D721Med (cell line): ENCODE data around the gene XIRP1.

ENCODE experiments used
- DNase-seq: peaks from one replicate; pipeline ENCODE4 v3.0.0; 2011; ENCODE audit warnings: low spot score; ENCODE audit not compliant: insufficient read length
- FAIRE-seq: peaks from 2 replicates; lab custom pipeline; 2011; peaks lifted over from hg19 to GRCh38; lab: Jason Lieb, UNC
- CTCF ChIP-seq: IDR thresholded peaks from 2 replicates; pipeline ENCODE4 v1.5.1; 2012; ENCODE audit warnings: mild to moderate bottlenecking, control low read depth; ENCODE audit not compliant: insufficient read depth; ENCODE audit errors: missing control alignments

XIRP1 gene

GRCh38 chr3:39203402-39203801 lies 11.0 kb upstream of the XIRP1 start:
- DNase-seq: no peak
- TF ChIP-seq CTCF: no peak
- no peak for FAIRE-seq

- TF ChIP-seq CTCF: no peak
- no peak for FAIRE-seq
Measured at GRCh38 chr3:39202094-39202493, 9.7 kb upstream of the XIRP1 start.

DNA sequence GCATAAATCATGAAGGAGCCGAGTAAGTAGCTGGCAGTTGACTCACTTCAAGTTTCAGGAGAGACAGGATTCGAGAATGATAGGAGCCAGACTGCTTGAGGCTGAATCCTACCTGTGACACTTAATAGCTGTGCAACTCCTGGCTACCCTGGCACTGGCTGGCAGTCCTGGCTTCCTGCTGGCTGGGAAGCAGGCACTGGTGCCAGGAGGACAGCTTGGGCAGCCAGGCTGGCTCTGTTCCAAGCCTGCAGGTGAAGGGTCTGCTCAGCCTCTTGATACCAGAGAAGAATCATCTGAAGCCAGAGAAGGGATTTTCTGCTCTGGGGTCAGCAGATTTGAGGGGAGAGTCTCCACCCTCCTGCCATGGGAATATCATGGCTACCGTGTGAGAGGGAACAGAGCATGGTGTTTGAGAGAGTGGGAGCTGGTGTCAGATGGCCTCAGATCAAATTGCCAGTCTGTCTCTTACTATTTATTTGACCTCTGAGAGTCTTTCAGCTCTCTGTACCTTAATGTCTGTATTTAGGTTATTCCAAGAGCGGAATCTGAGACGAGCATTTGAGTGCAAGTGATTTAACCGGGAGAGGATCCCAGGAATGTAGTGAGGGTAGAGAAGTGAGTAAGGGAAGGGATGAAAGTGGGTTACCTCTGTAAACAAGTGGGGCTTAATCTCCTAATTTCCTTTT lies 4.4 kb upstream of the XIRP1 start:
- DNase-seq (no peak), FAIRE-seq (no peak)
- no peak for TF ChIP-seq CTCF

More at GRCh38 chr3:39202094-39202493, 9.7 kb upstream of the XIRP1 start:
- DNase-seq: no peak

- no peak for TF ChIP-seq CTCF
- FAIRE-seq (no peak), DNase-seq (no peak)
Measured at GRCh38 chr3:39196034-39196433, 3.6 kb upstream of the XIRP1 start.

GRCh38 chr3:39193391-39193790 lies 996 bp upstream of the XIRP1 start:
- no peak for TF ChIP-seq CTCF
- DNase-seq (no peak), FAIRE-seq (no peak)

DNA sequence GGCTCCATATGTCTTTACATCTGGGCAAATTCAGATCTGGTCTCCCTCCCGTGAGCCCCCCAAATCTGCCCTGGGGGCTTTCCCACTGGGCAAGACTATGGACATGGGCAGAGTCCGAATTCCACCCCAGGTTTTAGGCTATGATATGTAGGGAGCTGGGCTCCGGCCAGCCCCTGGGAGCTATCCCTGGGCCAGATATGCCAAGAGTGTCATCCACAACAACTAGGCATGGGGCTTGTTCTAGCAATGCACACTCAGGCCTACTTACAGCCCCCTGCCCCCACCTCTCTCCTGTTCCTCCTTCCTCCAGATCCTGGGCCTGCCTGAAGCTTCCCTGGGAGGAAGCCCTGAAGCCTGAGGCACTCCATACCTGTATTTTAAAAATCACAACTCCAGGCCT lies 622 bp downstream of the XIRP1 start:
- FAIRE-seq (no peak), DNase-seq (no peak)
- TF ChIP-seq CTCF: no peak

DNA sequence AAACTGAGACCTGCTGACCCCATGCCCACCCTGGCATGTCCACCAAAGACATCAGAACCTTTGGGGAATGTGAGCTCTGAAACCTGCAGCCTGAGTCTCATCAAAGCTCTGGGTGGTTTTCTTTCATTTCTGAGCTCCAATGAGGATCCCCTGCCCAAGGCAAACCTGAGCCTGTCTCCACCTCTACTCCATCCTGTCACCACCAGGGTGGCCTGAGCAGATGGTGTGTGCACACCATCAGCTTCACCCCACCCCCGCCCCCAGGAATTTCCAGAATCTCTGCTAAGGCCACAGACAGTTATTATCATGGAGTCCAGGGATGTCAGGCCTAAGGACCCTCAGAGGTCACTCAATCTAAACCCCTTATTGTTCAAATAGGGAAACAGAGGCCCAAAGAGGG lies 1.3 kb downstream of the XIRP1 start:
- FAIRE-seq (no peak), DNase-seq (no peak)
- no peak for TF ChIP-seq CTCF
